ENCODE measurements around the gene MBIP.

Gene MBIP

DNA sequence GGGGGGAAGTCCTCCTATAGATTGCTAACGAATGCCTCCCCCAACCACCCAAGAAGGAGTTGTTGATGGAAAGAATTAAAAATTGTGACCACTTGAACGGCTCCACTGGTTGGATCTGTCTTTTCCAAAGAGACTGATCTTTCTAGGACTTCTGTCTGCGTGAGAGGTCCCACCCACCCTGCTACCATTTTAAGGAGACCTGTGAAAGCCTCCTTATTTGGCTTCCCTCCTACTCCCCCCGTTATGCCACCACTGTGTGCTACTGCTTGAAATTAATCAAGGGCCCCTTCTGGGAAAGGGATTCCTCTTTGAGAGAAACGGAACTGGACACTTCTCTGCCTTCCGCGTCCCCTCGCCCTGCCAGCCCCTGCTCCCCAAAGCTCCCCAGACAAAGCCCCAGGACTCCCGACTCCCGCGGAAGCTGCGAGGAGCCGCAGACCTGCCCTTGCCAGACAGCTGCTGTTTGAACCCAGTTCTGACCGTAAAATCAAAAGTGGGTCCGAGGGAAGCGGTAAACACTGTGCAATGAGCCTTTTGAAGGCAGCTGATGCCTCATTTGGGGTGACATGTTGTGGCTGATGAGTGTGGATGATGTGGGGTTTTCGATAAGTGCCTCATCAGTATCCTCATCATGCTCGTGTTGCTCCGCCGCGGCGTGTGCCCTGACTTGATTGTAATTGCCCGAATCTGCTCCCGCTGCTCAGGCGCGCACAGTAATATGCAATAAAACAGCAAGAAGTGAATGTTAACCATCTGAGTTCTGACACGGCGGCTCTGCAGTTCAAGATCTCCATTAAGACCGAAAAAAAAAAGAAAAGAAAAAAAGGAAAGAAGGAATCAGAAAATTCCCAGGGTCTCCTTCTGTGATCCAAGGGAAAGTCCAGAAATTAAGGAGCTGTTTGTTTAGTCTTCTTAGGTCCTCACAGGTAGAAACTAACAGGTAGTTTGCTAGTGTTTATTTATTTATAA, 48.2 kb downstream of the MBIP start:
- DNase-seq (ENCODE audit: low spot score) (no peak), ATAC-seq (ENCODE audit: low read depth) (0 out of 3 replicates have a peak, but pooled peaks have one; percentile 35)
- Histone ChIP-seq H3K4me1 (ENCODE audit: insufficient read depth, poor library complexity, severe bottlenecking) (no peaks in the 10 kb centered on the region), H3K4me3 (ENCODE audit: severe bottlenecking) (no peak overlapping the region), H3K27ac (ENCODE audit: poor library complexity, severe bottlenecking) (no peak overlapping the region), H3K36me3 (ENCODE audit: low read depth) (no peaks in the 10 kb centered on the region), H3K27me3 (ENCODE audit: insufficient read depth, poor library complexity, severe bottlenecking) (peaks cover 51% of the 10 kb centered on the region), H3K9me3 (ENCODE audit: severe bottlenecking) (no peaks in the 10 kb centered on the region)
- TF ChIP-seq, protein P1, sequence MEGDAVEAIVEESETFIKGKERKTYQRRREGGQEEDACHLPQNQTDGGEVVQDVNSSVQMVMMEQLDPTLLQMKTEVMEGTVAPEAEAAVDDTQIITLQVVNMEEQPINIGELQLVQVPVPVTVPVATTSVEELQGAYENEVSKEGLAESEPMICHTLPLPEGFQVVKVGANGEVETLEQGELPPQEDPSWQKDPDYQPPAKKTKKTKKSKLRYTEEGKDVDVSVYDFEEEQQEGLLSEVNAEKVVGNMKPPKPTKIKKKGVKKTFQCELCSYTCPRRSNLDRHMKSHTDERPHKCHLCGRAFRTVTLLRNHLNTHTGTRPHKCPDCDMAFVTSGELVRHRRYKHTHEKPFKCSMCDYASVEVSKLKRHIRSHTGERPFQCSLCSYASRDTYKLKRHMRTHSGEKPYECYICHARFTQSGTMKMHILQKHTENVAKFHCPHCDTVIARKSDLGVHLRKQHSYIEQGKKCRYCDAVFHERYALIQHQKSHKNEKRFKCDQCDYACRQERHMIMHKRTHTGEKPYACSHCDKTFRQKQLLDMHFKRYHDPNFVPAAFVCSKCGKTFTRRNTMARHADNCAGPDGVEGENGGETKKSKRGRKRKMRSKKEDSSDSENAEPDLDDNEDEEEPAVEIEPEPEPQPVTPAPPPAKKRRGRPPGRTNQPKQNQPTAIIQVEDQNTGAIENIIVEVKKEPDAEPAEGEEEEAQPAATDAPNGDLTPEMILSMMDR (IDR thresholded peaks at IDR 0.05; ENCODE audit: poor library complexity, severe bottlenecking), result no peak

DNA sequence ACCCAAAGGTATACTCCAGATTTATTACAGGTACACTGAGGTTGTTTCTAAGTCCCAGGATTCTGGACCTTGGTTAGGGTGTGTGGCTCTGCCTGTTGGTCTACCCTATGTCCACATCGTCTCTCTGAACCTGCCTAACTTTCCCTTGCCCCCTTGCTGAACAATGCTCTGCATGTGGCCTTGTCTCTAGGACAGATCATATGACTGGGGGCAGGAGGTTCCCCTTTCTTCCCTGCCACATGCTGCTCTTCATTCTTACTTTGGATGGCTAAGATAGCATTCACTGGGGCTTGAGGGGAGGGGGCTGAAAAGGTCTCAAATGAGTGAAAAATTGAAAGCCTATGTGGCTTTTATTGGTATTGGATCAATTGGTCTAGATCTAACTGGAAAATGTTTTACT, 49.2 kb downstream of the MBIP start:
- Histone ChIP-seq H3K4me3 (ENCODE audit: severe bottlenecking) (no peak overlapping the region), H3K4me1 (ENCODE audit: insufficient read depth, poor library complexity, severe bottlenecking) (no peaks in the 10 kb centered on the region), H3K27ac (ENCODE audit: poor library complexity, severe bottlenecking) (no peak overlapping the region), H3K27me3 (ENCODE audit: insufficient read depth, poor library complexity, severe bottlenecking) (peaks cover 43% of the 10 kb centered on the region), H3K9me3 (ENCODE audit: severe bottlenecking) (no peaks in the 10 kb centered on the region), H3K36me3 (ENCODE audit: low read depth) (no peaks in the 10 kb centered on the region)
- ATAC-seq (ENCODE audit: low read depth) (no peak), DNase-seq (ENCODE audit: low spot score) (no peak)
- TF ChIP-seq, protein P1 (IDR thresholded peaks at IDR 0.05; ENCODE audit: poor library complexity, severe bottlenecking), result no peak

DNA sequence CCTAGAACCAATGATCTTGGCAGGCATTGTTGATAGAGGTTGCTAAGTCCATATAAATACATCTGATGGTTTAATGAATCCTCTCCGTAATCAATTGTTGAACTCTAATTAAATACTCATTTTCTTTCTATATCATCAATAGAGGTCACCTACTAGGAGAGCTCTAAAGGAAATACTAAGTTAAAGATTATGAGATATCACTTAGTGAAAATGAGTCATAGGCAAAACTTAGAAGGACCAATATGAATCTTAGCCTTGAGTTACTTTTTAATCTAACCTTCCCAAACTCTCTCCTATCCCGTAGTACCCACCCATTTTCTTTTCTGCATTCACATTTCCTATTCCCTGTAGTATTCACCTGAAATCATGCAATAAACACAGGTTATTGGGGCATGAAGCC, 50.2 kb downstream of the MBIP start:
- H3K4me3 ChIP-seq (ENCODE audit: severe bottlenecking), result no peak overlapping the region
- H3K36me3 ChIP-seq (ENCODE audit: low read depth), result no peaks in the 10 kb centered on the region
- TF ChIP-seq, protein P1 (IDR thresholded peaks at IDR 0.05; ENCODE audit: poor library complexity, severe bottlenecking), result no peak
- DNase-seq (ENCODE audit: low spot score) (no peak), ATAC-seq (ENCODE audit: low read depth) (no peak)
- no peaks in the 10 kb centered on the region for H3K9me3 ChIP-seq (ENCODE audit: severe bottlenecking)
- H3K27ac ChIP-seq (ENCODE audit: poor library complexity, severe bottlenecking), result no peak overlapping the region
- peaks cover 43% of the 10 kb centered on the region for H3K27me3 ChIP-seq (ENCODE audit: insufficient read depth, poor library complexity, severe bottlenecking)
- H3K4me1 ChIP-seq (ENCODE audit: insufficient read depth, poor library complexity, severe bottlenecking), result no peaks in the 10 kb centered on the region

DNA sequence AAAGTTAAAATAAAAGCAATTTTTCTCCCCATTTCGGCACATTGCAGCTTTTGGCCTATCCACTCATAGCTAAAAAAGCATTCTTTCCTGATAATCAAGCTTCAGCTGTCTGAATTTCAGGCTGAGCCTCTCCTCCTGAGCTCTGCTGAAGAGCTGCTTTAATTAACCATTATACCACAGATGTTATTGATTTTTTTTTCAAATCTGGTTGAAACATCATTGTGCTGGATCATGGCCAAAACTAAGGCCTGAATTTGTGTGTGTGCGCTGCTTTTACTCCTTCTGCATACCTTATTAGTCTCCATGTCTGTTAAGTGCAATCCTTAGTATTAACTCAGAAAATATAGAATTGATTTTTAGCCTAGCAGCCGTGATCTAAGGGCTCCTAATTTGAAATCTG, 52.3 kb downstream of the MBIP start:
- TF ChIP-seq, protein P1 (IDR thresholded peaks at IDR 0.05; ENCODE audit: poor library complexity, severe bottlenecking), result no peak
- no peak overlapping the region for H3K27ac ChIP-seq (ENCODE audit: poor library complexity, severe bottlenecking)
- H3K4me3 ChIP-seq (ENCODE audit: severe bottlenecking), result no peak overlapping the region
- no peaks in the 10 kb centered on the region for H3K36me3 ChIP-seq (ENCODE audit: low read depth)
- ATAC-seq (ENCODE audit: low read depth) (no peak), DNase-seq (ENCODE audit: low spot score) (no peak)
- peaks cover 33% of the 10 kb centered on the region for H3K27me3 ChIP-seq (ENCODE audit: insufficient read depth, poor library complexity, severe bottlenecking)
- no peaks in the 10 kb centered on the region for H3K9me3 ChIP-seq (ENCODE audit: severe bottlenecking)
- H3K4me1 ChIP-seq (ENCODE audit: insufficient read depth, poor library complexity, severe bottlenecking), result no peaks in the 10 kb centered on the region

DNA sequence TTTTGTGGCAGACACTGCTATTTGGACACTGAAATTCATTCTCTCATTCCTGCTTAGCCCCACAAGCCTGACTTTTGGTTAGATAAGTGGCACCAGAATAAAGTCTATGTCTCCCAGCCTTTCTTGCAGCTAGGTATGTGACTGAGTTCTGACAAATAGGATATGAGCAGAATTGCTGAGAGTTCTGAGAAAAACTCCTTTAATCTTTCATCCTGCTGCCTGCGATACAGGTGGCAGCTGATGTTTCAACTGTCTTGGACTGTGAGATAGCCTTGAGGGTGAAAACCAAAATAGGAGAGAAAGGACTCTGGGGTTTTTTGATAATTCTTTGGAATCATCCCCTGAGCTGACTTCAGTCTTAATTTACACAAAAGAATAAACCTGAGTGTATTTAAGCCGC, 55.8 kb downstream of the MBIP start:
- TF ChIP-seq, protein P1 (IDR thresholded peaks at IDR 0.05; ENCODE audit: poor library complexity, severe bottlenecking), result no peak
- no peak for ATAC-seq (ENCODE audit: low read depth)
- no peaks in the 10 kb centered on the region for H3K36me3 ChIP-seq (ENCODE audit: low read depth)
- DNase-seq (ENCODE audit: low spot score), result no peak
- no peak overlapping the region for H3K4me3 ChIP-seq (ENCODE audit: severe bottlenecking)
- H3K27me3 ChIP-seq (ENCODE audit: insufficient read depth, poor library complexity, severe bottlenecking), result peaks cover 25% of the 10 kb centered on the region
- no peaks in the 10 kb centered on the region for H3K9me3 ChIP-seq (ENCODE audit: severe bottlenecking)
- no peaks in the 10 kb centered on the region for H3K4me1 ChIP-seq (ENCODE audit: insufficient read depth, poor library complexity, severe bottlenecking)
- H3K27ac ChIP-seq (ENCODE audit: poor library complexity, severe bottlenecking), result no peak overlapping the region
